ENCODE results near the gene TNNT1. TPM values are rescaled to one million over a fixed set of nuclear protein-coding genes. Genes with fewer than 3 reads are reported as not detected.
"Not testable (repeated sequence)": the region's sequence is repeated elsewhere in the genome, so short reads cannot be mapped to it uniquely, and the experiment has no call there.

The TNNT1 gene
- 12.4 TPM for polyA plus RNA-seq (2013, experiment 1 of 2; ENCODE audit: insufficient read length)
- 14.8 TPM for polyA plus RNA-seq (2013, experiment 2 of 2; ENCODE audit: insufficient read length)

- no peak for DNase-seq
Observed at GRCh38 chr19:55149078-55150003, at the start of gene TNNT1. Gene TNNT1, minus strand, starts transcription at chr19:55149206. Its CDS starts 2,049 bp downstream, at chr19:55147157.

GRCh38 chr19:55198651-55199050, 49.6 kb upstream of the TNNT1 start:
- DNase-seq: no peak

- no peak for DNase-seq
Observed at GRCh38 chr19:55197528-55197927, 48.5 kb upstream of the TNNT1 start.

GRCh38 chr19:55196803-55197202, 47.8 kb upstream of the TNNT1 start:
- no peak for DNase-seq

GRCh38 chr19:55193481-55193880, 44.5 kb upstream of the TNNT1 start:
- DNase-seq: no peak

- DNase-seq: peak; percentile 83
Observed at GRCh38 chr19:55189403-55189835, 40.4 kb upstream of the TNNT1 start.

- no peak for DNase-seq
Observed at GRCh38 chr19:55188625-55189024, 39.6 kb upstream of the TNNT1 start.

GRCh38 chr19:55186080-55186479, 37.1 kb upstream of the TNNT1 start:
- no peak for DNase-seq

GRCh38 chr19:55181740-55182139, 32.7 kb upstream of the TNNT1 start:
- no peak for DNase-seq

- no peak for DNase-seq
Observed at GRCh38 chr19:55179606-55180484, 30.8 kb upstream of the TNNT1 start, which contains the start of gene SYT5. Gene SYT5, minus strand, starts transcription at chr19:55180289. Its CDS starts 1,248 bp downstream, at chr19:55179041.

- peak; percentile 76 for DNase-seq
Observed at GRCh38 chr19:55178781-55179599, 30.0 kb upstream of the TNNT1 start.

GRCh38 chr19:55176076-55176475, 27.1 kb upstream of the TNNT1 start:
- no peak for DNase-seq

GRCh38 chr19:55175117-55175867, 26.3 kb upstream of the TNNT1 start:
- no peak for DNase-seq

- DNase-seq: no peak
Observed at GRCh38 chr19:55174425-55175116, 25.6 kb upstream of the TNNT1 start.

- peak; percentile 68 for DNase-seq
Observed at GRCh38 chr19:55173714-55174409, 24.9 kb upstream of the TNNT1 start.

GRCh38 chr19:55173186-55173713, 24.2 kb upstream of the TNNT1 start:
- no peak for DNase-seq

GRCh38 chr19:55172741-55173140, 23.7 kb upstream of the TNNT1 start:
- DNase-seq: peak; percentile 67

- not testable (repeated sequence) for DNase-seq
Observed at GRCh38 chr19:55172318-55172717, 23.3 kb upstream of the TNNT1 start.

GRCh38 chr19:55171440-55171839, 22.4 kb upstream of the TNNT1 start:
- DNase-seq: no peak

GRCh38 chr19:55169136-55169535, 20.1 kb upstream of the TNNT1 start:
- no peak for DNase-seq

Data from fibroblast of skin of abdomen (primary cell).